Left cardiac atrium (tissue), 4 donors: Measurements from ENCODE around the gene NAPEPLD. TPM values are rescaled to one million over a fixed set of nuclear protein-coding genes. Genes with fewer than 3 reads are reported as not detected.
"Not testable (repeated sequence)": the region's sequence is repeated elsewhere in the genome, so short reads cannot be mapped to it uniquely, and the experiment has no call there.

Experiments used
- ATAC-seq, 2 donors: fragments of 200-7000 bp; cut with Tn5 transposase; one replicate each; pipeline ENCODE4 v1.9.1; 2020; ENCODE audit warnings: mild to moderate bottlenecking in 2 of 2, moderate library complexity in 2 of 2
- DNase-seq: peaks from one replicate; pipeline ENCODE4 v3.0.0-alpha.2; 2020
- intact Hi-C, 2 donors: fragments of 100-400 bp; cut with DNase I; formaldehyde crosslinking; loops; one replicate each; pipeline versions ENCODE4 v1.14.1 to v1.15.1; 2022 to 2023
- total RNA-seq, 2 donors: library from RNA; stranded (reverse); fragmentation: NEBNext Ultra II Directional; extraction: Animal tissue kit (Norgen Biotek cat#: 25700); gene quantifications; one replicate each; pipeline ENCODE4 v1.2.1, GENCODE V29; 2021
- donor health status: DM: no; HTN: yes; CAD: no.
- donor health status: DM: no; HTN: yes; CAD: no; lungs with severe emphysema.
- donor health status: DM: yes; HTN: yes; CAD: no.
- donor health status: Dilated cardiomyopathy.

NAPEPLD gene
- total RNA-seq, 2 donors from 2014 or later, result 5.3 to 9.7 TPM

GRCh38 chr7:103119791-103120291, 29.1 kb downstream of the NAPEPLD start:
- ATAC-seq (no peak), DNase-seq (no peak)
- intact Hi-C loops, result no loop called here

- ATAC-seq, result no peak
- intact Hi-C loops, result no loop called here
Measured at GRCh38 chr7:103117465-103117864, 31.4 kb downstream of the NAPEPLD start.

GRCh38 chr7:103116991-103117390, 31.9 kb downstream of the NAPEPLD start:
- intact Hi-C loops, result no loop called here
- no peak for ATAC-seq

More at GRCh38 chr7:103117465-103117864, 31.4 kb downstream of the NAPEPLD start:
- DNase-seq, result no peak

GRCh38 chr7:103116511-103116910, 32.4 kb downstream of the NAPEPLD start:
- ATAC-seq (no peak), DNase-seq (no peak)
- intact Hi-C loops, result no loop called here

More at GRCh38 chr7:103116991-103117390, 31.9 kb downstream of the NAPEPLD start:
- DNase-seq, result no peak

- no peak for ATAC-seq
- intact Hi-C loops, result no loop called here
- no peak for DNase-seq
Measured at GRCh38 chr7:103115771-103116170, 33.1 kb downstream of the NAPEPLD start.

- intact Hi-C loops, result no loop called here
- ATAC-seq, result no peak
- DNase-seq, result no peak
Measured at GRCh38 chr7:103114576-103115008, 34.3 kb downstream of the NAPEPLD start.

- peak in 1 of 2 donors; percentile 79 for ATAC-seq
Measured at GRCh38 chr7:103113164-103113563, 35.7 kb downstream of the NAPEPLD start.

GRCh38 chr7:103106703-103107070, 42.2 kb downstream of the NAPEPLD start:
- DNase-seq, ATAC-seq, intact Hi-C loops: not testable (repeated sequence)

More at GRCh38 chr7:103113164-103113563, 35.7 kb downstream of the NAPEPLD start:
- intact Hi-C loops, result no loop called here
- DNase-seq, result no peak

GRCh38 chr7:103106005-103106702, 42.7 kb downstream of the NAPEPLD start:
- intact Hi-C loops, result no loop called here
- ATAC-seq, result no peak
- DNase-seq, result no peak

GRCh38 chr7:103101543-103101942, 47.4 kb downstream of the NAPEPLD start:
- intact Hi-C loops, result no loop called here
- DNase-seq, result no peak
- ATAC-seq, result no peak

- ATAC-seq, result no peak
- intact Hi-C loops, result no loop called here
- DNase-seq, result no peak
Measured at GRCh38 chr7:103100348-103100747, 48.6 kb downstream of the NAPEPLD start.

GRCh38 chr7:103097041-103097440, 51.9 kb downstream of the NAPEPLD start:
- DNase-seq (no peak), ATAC-seq (no peak)
- intact Hi-C loops, result no loop called here

GRCh38 chr7:103095558-103095957, 53.3 kb downstream of the NAPEPLD start:
- DNase-seq, intact Hi-C loops, ATAC-seq: not testable (repeated sequence)

- no peak for DNase-seq
- ATAC-seq, result no peak
- intact Hi-C loops, result no loop called here
Measured at GRCh38 chr7:103094102-103094501, 54.8 kb downstream of the NAPEPLD start.

GRCh38 chr7:103093429-103093828, 55.5 kb downstream of the NAPEPLD start:
- DNase-seq, result no peak
- intact Hi-C loops, result no loop called here
- no peak for ATAC-seq

- intact Hi-C loops, DNase-seq, ATAC-seq: not testable (repeated sequence)
Measured at GRCh38 chr7:103092321-103092720, 56.6 kb downstream of the NAPEPLD start.

GRCh38 chr7:103083210-103083609, 65.7 kb downstream of the NAPEPLD start:
- ATAC-seq (no peak), DNase-seq (no peak)
- intact Hi-C loops, result no loop called here

- no peak for DNase-seq
- ATAC-seq, result no peak
- intact Hi-C loops, result no loop called here
Measured at GRCh38 chr7:103082497-103082896, 66.4 kb downstream of the NAPEPLD start.

GRCh38 chr7:103080923-103081322, 68.0 kb downstream of the NAPEPLD start:
- DNase-seq (no peak), ATAC-seq (no peak)
- intact Hi-C loops, result no loop called here

- DNase-seq (no peak), ATAC-seq (no peak)
- intact Hi-C loops, result no loop called here
Measured at GRCh38 chr7:103079836-103080235, 69.1 kb downstream of the NAPEPLD start.

GRCh38 chr7:103078226-103078625, 70.7 kb downstream of the NAPEPLD start:
- intact Hi-C loops, ATAC-seq, DNase-seq: not testable (repeated sequence)
